IPS-NIHi11 (cell line): ENCODE measurements around the gene SPRYD4.
"Not testable (repeated sequence)": the region's sequence is repeated elsewhere in the genome, so short reads cannot be mapped to it uniquely, and the experiment has no call there.

Source experiments
- DNase-seq: peaks from one replicate; pipeline ENCODE4 v3.0.0; 2012; ENCODE audit warnings: mixed read lengths, low spot score

The SPRYD4 gene

DNA sequence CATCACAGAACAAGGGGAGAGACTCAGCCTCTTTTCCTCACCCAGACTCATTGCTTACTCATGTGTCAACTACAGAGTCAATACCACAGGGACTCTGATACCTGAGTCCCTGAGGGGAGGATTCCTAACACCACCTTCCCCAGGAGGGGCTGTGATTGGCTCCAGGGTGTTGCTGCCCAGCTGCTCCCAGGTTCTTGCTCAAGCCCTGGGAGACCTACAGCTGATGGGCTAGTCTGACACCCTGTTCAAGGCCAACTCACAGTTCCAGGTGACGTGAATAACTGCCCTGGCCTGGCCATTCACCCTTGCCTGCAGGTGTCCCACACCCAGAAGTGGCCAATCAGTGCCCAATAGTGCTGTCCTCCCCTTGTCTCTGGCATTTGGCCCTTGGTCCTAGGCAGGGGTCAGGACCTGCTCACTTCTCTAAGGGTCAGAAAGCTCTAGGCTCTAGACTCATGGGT is 8.6 kb downstream of the SPRYD4 start:
- peak; percentile 33 for DNase-seq

GRCh38 chr12:56477521-56478225 is 9.3 kb downstream of the SPRYD4 start:
- no peak for DNase-seq

DNA sequence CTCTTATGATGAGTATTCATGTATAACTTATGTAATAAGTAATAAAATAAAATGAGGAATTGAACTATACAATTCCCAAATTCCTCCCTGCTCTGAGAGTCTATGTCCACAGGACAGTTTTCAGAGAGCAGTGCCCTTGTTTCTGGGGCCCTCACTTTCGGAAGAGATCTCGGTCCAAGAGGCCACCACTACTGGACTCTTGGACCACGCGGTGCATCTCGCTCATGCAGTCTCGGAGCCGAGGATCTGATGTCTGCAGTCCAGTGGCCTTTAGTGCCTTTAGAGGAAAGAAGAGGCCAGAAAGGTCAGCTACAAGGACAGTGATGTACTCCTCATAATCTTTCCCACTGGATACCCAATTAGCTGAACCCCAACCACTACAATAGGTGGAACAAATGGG is 11.2 kb downstream of the SPRYD4 start:
- DNase-seq = no peak

GRCh38 chr12:56484566-56484965 is 16.2 kb downstream of the SPRYD4 start:
- no peak for DNase-seq

DNA sequence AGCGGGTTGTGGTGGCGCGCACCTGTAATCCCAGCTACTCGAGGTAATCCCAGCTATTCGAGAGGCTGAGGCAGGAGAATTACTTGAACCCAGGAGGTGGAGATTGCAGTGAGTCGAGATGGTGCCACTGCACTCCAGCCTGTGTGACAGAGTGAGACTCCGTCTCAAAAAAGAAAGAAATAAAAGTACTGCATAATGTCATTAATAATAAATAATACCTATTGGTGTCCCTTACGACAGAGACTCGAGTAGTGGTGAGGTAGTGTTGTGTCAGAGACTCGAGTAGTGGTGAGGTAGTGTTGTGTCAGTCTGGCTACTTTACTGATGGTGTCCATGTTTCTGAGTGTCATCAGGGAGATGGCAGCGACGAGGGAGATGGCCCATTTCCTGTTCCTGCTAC is 18.3 kb downstream of the SPRYD4 start:
- no peak for DNase-seq

DNA sequence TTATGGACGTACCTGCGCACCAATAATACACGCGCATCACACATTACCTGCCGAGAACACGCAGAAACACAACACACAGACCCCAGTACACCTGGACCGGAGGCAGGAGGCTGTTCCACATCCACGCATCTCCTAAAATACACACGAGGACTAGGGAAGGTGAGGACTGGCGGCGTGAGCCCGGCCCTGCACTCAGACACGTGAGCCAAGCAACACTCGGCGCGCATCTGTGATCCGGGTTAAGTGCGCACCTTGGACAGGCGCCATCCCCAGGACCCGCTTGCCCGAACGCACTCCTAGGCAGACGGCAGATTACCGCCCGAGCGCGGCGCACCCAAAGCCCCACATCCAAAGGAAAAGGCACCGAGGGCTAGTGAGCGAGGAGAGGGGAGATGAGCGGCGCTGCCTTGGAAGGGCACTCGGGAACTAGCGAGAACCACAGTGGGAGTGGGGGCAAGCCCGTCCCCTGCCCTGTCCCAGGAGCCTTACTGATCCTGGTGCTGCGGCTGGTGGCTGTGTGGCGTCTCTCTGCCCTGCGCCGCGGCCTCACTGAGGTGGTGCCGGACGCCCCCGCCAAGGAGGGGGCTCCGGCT is 19.2 kb downstream of the SPRYD4 start:
- DNase-seq = peak; percentile 61

GRCh38 chr12:56488041-56488955 is 19.9 kb downstream of the SPRYD4 start, which contains the start of gene GLS2:
Gene GLS2, minus strand, starts transcription at chr12:56488161. Its CDS starts 43 bp downstream, at chr12:56488118.
- DNase-seq = peak; percentile 95

GRCh38 chr12:56490360-56490759 is 22.0 kb downstream of the SPRYD4 start:
- DNase-seq = no peak

DNA sequence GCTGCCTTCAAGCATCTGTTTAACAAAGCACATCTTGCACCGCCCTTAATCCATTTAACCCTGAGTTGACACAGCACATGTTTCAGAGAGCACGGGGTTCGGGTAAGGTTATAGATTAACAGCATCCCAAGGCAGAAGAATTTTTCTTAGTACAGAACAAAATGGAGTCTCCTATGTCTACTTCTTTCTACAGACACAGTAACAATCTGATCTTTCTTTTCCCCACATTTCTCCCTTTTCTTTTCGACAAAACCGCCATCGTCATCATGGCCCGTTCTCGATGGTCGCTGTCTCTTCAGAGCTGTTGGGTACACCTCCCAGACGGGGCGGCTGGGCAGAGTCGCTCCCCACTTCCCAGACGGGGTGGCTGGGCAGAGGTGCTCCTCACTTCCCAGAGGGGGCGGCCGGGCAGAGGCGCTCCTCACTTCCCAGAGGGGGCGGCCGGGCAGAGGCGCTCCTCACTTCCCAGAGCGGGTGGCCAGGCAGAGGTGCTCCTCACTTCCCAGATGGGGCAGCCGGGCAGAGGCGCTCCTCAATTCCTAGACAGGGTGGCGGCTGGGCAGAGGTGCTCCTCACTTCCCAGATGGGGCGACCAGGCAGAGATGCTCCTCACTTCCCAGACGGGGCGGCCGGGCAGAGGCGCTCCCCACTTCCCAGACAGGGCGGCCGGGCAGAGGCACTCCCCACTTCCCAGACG is 25.2 kb downstream of the SPRYD4 start:
- DNase-seq = not testable (repeated sequence)

- DNase-seq = not testable (repeated sequence)
Observed at GRCh38 chr12:56494106-56494415, 25.7 kb downstream of the SPRYD4 start.

DNA sequence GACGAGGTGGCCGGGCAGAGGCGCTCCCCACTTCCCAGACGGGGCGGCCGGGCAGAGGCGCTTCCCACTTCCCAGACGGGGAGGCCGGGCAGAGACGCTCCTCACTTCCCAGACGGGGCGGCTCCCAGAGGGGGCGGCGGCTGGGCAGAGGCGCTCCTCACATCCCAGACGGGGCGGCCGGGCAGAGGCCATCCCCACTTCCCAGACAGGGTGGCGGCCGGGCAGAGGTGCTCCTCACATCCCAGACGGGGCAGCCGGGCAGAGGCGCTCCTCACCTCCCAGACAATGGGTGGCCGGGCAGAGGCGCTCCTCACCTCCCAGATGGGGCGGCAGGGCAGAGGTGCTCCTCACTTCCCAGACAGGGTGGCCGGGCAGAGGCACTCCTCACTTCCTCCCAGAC is 26.1 kb downstream of the SPRYD4 start:
- not testable (repeated sequence) for DNase-seq

DNA sequence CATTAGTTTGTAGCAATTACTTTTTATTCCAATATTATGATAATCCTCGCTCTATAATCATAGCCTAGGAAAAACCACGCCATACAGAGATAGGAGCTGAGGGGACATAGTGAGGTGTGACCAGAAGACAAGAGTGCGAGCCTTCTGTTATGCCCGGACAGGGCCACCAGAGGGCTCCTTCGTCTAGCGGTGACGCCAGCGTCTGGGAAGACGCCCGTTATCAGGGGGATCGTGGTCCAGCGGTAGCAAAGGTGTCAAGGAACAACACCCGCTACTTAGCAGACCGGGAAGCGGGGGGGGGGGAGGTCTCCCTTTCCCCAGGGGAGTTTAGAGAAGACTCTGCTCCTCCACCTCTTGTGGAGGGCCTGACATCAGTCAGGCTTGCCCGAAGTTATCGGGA is 28.3 kb downstream of the SPRYD4 start:
- DNase-seq = not testable (repeated sequence)

DNA sequence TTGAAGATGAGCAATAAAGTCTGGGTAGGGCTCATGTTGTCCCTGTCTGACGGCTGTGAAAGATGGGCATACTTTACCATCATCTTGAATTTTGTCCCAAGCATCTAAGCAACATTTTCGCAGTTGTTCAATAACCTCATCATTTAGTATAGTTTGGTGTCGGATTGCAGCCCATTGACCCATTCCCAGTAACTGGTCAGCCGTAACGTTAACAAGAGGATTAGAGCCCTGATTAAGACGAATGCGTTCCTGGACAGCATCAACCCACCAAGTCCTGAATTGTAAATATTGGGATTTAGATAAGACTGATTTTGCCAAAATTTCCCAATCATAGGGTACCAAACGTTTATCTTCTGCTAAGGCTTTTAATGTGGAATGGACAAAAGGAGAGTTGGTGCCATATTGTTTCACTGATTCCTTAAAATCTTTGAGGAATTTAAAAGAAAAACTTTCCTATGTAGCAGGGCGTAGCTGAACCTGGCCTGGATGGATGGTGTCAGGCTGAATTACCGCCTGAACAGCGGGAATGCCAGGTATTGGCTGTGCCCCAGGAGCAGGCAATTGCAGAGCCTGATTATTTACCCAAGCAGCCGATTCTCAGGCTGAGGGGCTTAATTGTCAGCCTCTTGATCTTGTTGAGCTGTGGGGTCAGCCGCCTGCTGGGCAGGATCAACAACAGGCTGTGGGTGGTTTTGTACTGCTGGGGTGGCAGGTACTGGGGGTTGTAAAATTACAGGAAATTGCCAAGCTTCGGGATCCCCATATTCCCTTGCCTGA is 29.9 kb downstream of the SPRYD4 start:
- DNase-seq = not testable (repeated sequence)

DNA sequence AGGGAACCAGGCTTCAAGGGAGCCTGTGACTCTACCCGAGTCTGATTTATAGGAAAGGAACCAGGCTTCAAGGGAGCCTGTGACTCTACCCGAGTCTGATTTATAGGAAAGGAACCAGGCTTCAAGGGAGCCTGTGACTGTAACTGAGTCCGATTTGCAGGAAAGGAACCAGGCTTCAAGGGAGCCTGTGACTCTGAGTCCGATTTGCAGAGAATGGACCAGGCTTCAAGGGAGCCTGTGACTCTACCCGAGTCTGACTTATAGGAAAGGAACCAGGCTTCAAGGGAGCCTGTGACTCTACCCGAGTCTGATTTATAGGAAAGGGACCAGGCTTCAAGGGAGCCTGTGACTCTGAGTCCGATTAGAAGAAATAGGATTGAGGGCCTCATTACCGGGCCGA is 31.1 kb downstream of the SPRYD4 start:
- not testable (repeated sequence) for DNase-seq

- DNase-seq = not testable (repeated sequence)
Observed at GRCh38 chr12:56499879-56500278, 31.5 kb downstream of the SPRYD4 start.

GRCh38 chr12:56510786-56511185 is 42.4 kb downstream of the SPRYD4 start:
- no peak for DNase-seq

DNA sequence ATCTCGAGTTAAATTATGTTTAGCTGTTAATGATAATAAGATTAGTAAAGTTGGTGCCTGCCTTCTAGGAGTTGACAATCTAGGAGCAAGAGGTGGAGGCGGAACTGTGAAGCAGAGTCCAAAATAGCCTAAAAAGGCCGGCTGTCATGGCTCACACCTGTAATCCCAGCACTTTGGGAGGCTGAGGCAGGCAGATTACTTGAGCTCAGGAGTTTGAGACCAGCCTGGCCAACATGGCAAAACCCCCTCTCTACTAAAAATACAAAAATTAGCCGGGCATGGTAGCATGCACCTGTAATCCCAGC is 45.6 kb downstream of the SPRYD4 start:
- DNase-seq = not testable (repeated sequence)

GRCh38 chr12:56517854-56518253 is 49.5 kb downstream of the SPRYD4 start:
- no peak for DNase-seq

DNA sequence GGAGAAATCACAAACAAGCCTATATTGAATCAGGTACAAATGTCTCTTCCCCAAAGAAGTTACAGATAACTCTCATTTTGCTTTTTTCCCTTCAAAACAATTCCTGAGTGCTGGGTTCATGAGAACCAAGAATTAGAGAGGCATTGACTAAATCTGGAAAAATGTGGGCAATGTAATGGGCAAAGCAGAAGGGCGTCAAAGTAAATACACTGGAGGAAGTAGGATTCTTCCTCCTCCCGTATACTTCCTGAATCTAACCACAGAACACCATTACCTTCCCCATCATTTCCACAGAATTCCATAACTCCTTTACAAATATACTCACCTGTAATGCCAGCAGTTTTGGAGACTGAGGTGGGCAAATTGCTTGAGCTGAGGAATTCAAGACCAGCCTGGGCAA is 50.2 kb downstream of the SPRYD4 start:
- no peak for DNase-seq

GRCh38 chr12:56520048-56520447 is 51.7 kb downstream of the SPRYD4 start:
- no peak for DNase-seq

DNA sequence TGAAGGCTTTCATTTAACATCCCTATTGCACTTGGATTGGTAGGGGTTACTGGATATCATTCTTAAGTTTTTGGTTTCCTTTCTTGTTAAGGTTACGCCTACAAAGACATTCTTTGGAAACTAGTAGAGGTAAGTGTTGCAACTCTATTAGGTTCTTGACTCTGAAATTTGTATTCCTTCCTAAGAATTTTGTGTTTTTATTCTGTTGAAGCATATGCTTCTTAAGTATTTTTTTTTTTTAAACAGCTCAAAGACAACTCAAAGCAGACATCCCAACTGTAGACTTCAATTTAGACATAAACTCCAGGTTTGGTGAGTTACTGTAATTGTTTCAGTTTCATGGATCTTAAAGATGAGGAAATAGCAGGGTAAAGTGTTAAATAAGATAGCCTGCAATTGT is 52.1 kb downstream of the SPRYD4 start:
- DNase-seq = no peak

GRCh38 chr12:56521209-56521589 is 52.8 kb downstream of the SPRYD4 start:
- DNase-seq = no peak
